CD4-positive, alpha-beta T cell treated with Interferon gamma for 1 hour (primary cell): ENCODE measurements around the gene WDR87.

Source experiments
- DNase-seq: peaks from one replicate; pipeline ENCODE4 v3.0.0-alpha.2; 2020

Gene WDR87

DNA sequence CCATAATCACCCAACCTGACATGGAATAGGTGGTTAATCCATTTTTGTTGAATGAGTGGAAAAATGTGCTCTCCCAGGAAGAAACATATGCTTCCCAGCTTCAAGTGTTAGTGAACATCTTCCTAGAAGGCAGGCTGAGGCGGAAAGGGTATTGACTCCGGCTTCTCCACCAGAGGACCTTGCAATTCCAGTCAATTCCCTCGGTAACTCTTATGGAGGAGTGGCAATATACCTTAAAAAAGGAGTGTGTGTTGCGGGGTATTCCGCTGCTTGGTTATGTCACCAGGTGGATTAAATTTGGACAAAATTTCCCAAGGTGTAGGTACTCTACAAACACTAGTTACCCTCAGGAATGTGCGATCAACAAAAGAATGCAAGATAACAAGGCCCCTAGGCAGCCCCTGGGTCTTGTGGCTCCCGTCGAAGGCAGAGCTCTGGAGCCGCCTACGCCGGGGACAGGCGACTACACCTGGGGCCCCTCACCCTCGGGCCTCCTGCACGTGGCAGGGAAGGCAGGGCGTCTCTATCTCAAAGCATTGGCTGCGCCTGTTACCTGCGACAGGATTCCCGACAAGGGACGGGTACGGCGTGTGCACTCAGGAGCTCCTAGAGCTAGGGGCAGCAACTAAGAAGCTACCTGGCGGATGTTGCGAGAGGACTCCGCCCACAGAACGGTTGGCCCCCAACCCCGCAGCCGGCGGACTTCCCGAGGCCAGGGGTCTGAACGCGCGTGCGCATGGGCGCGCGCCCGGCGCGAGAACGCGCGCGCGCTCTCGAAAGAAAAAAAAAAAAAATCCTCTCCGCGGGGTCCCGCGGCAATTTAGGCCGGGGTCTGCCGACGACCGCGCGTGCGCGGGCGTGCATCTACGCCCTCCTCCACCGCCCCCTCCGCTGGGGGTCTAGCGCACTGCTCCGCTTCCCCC lies at the start of gene WDR87:
Gene WDR87 (minus strand): TSS at position 649 of the 923 bp plus-strand sequence. CDS start 8,355 bp downstream, outside the sequence.
- DNase-seq, result peak; percentile 56

DNA sequence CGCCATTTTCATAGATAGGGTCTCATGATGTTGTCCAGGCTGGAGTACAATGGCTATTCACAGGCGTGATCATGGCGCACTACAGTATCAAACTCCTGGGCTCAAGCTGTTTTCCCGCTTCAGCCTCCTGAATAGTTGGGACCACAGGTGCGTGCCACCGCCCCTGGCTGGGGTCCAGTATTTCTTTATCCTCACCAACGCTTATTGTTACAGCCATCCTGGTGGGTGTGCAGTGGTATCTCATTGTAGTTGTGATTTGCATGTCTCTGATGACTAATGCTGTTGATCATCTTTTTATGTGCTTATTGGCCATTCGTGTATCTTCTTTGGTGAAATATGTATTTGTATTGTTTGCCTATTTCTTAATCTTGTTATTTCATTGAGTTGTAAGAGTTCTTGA lies 49.6 kb upstream of the WDR87 start:
- no peak for DNase-seq

GRCh38 chr19:37954421-37954874 lies 48.1 kb upstream of the WDR87 start:
- no peak for DNase-seq

GRCh38 chr19:37953918-37954303 lies 47.5 kb upstream of the WDR87 start:
- DNase-seq, result no peak

GRCh38 chr19:37953171-37953917 lies 47.0 kb upstream of the WDR87 start:
- no peak for DNase-seq

GRCh38 chr19:37951816-37952210 lies 45.4 kb upstream of the WDR87 start:
- no peak for DNase-seq

- no peak for DNase-seq
Observed at GRCh38 chr19:37950471-37951175, 44.2 kb upstream of the WDR87 start.

DNA sequence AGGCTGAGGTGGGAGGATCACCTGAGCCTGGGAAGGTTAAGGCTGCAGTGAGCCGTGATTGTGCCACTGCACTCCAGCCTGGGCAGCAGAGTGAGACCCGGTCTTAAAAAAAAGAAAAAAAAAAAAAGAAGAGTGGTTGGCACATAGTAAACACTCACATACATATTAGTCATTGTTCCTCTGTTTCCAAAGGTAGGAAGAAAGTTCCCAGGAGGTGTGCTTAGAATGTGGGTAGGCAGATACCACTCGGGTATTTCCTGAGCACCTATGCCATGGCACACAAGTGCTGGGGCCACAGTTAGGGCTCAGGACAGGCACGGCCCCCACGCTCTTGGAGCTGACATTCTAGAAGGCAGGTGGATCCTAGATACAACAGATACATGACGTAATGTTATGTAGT lies 42.0 kb upstream of the WDR87 start:
- DNase-seq, result no peak

GRCh38 chr19:37947778-37948177 lies 41.4 kb upstream of the WDR87 start:
- DNase-seq, result no peak

GRCh38 chr19:37946132-37946531 lies 39.7 kb upstream of the WDR87 start:
- no peak for DNase-seq

DNA sequence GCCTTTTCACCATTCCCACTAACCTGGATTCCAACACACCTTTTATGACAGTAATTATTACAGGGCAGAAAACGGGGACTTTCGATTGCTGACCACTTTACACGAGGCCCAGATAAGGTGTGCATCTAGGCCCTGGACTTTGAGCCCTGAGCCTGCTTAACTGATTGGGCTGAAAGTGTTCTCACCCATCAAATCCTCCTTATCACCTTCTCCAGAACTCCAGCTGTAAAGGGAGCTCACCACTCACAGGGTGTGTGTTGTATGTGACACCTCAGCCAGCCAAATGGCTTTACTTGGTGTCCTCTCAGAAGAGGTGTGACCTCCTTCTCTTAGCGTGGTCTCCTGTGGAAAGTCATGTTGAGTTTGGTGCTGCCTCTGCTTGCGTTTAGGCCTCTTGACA lies 37.1 kb upstream of the WDR87 start:
- no peak for DNase-seq

- DNase-seq, result no peak
Observed at GRCh38 chr19:37942516-37942902, 36.1 kb upstream of the WDR87 start.

DNA sequence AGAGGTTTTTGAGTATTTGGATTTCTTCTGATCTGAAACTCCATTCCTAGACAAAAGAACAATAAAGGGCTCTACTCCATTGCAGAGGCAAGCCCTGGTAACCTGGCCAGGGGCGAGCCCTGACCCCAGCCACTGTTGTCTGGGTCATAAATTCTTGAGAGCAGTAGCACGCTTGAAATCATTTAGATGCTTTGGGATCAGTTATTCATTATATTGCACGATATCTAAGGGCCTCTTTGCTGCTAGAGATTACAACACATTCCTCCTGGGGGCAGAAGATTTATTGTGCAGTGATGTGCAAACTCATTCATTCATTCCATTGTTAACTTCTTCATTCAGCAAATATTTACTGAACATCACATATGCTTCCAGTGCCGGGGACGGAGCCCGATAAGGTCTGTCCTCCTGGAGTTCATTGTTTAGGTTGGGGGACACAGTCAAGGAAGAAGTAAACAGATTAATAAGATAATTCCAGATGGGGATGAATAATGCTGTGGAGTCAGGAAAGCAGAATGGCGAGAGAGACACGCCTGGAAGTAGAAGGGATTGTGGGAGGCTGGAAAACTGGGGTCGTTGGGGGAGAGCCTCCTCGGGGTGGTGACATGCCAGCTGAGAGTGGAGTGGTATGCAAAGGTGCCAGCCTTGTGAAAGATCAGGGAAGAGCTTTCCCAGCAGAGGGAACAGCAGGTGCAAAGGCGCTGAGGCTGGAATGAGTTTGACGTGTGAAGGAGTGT lies 35.6 kb upstream of the WDR87 start:
- no peak for DNase-seq

DNA sequence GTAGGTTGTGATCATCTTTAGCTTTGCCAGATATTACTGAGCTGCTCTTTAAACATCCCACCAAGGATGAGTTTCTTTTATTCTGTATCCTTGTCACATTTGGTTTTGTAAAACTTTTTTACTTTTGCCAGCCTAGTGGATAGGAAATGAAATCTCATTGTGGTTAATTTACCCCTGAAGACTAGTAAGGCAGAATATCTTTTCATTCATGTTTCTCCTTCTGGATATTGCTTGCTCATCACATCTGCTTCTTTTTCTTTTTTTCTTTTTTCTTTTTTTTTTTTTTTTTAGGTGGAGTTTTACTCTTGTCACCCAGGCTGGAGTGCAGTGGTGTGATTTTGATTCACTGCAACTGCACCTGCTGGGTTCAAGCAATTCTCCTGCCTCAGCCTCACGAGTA lies 32.0 kb upstream of the WDR87 start:
- DNase-seq, result no peak

DNA sequence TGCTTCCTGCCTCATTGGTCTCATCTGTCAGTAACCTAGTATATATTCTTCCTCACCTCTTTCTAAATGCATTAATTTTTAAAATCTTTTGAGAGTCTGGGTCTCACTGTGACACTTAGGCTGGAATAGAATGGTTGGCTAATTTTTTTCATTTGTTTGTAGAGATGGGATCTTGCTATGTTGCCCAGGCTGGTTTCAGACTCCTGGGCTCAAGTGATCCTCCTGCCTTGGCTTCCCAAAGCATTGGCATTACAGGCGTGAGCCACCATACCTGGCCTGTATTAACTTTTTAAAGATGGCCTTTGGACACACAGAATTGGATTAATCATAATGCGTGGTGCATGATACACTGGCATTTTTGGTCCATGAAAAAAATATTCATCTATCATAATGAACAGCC lies 30.5 kb upstream of the WDR87 start:
- no peak for DNase-seq

DNA sequence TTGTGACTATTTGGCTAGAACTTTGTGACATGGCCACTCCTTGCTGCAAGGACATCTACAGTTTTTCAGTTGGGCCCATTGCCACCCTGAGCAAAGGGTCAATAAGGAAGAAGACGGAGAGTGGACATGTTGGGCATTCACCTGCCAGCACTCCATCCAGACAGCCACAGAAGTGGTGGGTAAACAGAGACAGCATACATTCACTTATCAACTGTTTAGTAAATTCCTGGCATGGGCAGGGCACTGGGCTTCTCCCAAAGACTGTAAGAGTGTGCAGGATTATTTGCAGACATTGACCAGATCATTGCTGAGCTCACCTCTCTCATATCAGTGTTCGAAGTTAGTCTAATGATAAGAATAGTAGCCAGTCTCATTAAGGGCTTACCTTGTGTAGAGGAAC lies 29.8 kb upstream of the WDR87 start:
- DNase-seq, result no peak

DNA sequence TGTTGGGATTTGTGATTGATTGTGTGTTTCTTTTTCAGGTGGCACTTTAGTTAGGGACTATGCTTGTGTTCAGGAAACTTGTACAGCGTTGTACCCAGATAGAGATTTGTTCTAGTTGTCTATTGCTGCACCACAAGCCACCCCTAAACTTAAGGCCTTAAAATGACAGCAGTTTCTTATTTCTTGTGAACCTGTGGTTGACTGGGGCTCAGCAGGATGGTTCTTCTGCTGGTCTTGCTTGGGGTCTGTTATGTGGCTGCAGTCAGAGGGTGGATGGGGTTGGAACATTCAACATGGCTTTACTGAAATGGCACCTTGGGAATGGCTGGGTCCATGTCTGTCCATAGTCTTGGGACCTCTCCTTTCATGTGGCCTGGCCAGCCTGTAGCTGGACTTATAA lies 28.9 kb upstream of the WDR87 start:
- DNase-seq, result no peak

DNA sequence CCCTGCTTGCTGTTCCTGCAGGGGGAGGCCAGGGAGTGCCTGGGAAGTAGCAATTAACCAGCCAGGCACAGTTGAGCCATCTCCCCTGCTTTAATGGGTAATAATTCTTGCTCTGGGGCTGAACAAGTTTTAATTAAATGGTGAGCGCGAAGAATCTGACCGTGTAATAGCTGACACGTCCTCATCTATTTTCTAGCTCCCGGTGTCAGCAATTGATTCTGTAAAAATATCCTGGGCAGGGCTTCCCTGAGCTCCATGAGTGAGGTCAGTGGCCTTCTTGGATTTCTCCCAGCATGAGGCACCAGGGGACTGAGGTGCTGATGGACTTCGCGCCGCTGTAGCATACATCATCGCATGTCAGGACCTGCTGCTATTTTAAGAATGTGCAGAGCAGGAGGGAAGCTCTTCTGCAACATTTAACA lies 27.6 kb upstream of the WDR87 start:
- DNase-seq, result no peak

- no peak for DNase-seq
Observed at GRCh38 chr19:37932985-37933936, 26.9 kb upstream of the WDR87 start.

DNA sequence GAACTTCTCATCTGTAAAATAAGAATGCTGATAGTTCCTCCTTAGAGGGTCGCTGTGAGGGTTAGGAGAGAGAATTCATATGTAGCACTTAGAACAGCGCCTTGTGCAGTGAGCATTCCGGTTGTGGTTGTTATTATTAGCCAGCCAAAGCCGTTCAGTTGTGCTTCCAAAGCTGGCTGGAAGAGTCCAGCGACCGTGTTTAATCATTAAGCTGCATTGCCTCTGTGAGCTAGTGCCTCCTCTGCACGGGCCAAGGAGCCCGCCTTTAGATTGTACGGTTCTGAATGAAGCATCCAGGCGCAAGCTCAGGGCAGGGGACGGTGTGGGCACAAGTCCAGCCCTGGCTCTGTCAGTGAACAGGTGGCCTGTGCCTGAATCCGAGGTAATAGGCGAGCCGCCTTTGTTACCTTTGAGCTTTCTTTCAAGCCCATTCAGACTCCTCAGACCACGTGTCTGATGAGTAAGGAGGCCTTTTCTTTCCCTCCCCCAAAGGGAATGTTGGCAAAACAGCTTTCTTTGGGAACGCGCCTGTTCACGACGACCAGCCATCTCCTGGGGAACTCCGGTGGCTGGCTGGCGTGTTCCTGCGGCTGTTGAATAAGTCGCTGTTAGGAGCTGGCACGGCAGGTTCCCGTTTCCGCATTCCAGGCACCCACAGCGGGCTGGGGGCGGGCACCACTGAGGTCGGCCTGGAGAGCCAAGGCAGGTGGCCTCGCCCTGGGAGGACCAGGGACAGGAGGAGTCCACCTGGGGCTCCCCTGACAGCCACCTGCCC lies 25.7 kb upstream of the WDR87 start:
- DNase-seq, result peak; percentile 24

DNA sequence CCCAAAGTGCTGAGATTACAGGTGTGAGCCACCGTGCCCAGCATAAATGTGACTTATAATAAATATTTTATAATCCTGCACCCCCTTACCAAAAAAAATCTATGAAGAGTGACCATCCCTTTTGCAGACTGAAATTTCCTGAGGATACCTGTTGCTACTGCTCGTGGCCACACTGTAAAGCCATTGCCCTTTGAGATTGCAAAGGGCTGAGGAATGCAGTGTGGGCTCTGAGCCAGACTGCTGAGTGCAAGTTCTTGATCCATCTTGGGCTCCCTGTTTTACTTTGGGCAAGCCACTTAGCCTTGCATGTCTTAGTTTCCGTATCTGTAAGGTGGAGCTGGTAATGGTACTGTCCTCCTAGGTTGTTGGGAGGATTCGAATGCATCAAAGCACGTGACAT lies 24.0 kb upstream of the WDR87 start:
- DNase-seq, result no peak
